Activated CD8-positive, alpha-beta memory T cell treated with anti-CD3 and anti-CD28 coated beads, Interleukin-2, amount 50 U/mL, for 4 hours (primary cell): ENCODE measurements around the gene DDIT4.
A peak's percentile ranks its signal among the peaks of the same experiment; 100 is the strongest.
"Not testable (repeated sequence)": the region's sequence is repeated elsewhere in the genome, so short reads cannot be mapped to it uniquely, and the experiment has no call there.

Experiments
- DNase-seq: peaks from one replicate; pipeline ENCODE4 v3.0.0-alpha.2; 2020

Gene DDIT4

GRCh38 chr10:72267819-72268399 lies 5.8 kb upstream of the DDIT4 start:
- no peak for DNase-seq

DNA sequence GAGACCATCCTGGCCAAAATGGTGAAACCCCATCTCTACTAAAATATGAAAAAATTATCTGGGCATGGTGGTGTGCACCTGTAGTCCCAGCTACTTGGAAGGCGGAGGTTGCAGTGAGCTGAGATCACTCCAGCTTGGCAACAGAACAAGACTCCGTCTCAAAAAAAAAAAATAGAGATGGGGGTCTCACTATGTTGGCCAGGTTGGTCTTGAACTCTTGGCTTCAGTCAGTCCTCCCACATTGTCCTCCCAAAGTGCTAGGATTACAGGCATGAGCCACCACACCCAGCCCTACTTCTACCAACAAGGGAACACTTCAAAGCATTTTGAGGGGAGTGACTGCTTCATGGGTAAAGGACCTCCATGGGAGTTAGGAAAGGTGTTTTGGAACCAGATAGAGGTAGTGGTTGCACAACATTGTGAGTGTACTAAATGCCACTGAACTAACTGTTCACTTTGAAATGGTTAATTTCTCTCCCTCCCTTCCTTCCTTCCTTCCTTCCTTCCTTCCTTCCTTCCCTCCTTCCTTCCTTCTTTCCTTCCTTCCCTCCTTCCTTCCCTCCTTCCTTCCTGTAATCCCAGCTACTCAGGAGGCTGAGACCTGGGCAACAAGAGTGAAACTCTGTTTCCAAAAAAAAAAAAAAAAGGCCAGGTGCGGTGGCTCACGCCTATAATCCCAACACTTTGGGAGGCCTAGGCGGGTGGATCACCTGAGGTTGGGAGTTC lies 5.1 kb upstream of the DDIT4 start:
- DNase-seq: not testable (repeated sequence)

- no peak for DNase-seq
Observed at GRCh38 chr10:72270607-72271281, 3.0 kb upstream of the DDIT4 start.

GRCh38 chr10:72272689-72273409 lies 875 bp upstream of the DDIT4 start:
- no peak for DNase-seq

DNA sequence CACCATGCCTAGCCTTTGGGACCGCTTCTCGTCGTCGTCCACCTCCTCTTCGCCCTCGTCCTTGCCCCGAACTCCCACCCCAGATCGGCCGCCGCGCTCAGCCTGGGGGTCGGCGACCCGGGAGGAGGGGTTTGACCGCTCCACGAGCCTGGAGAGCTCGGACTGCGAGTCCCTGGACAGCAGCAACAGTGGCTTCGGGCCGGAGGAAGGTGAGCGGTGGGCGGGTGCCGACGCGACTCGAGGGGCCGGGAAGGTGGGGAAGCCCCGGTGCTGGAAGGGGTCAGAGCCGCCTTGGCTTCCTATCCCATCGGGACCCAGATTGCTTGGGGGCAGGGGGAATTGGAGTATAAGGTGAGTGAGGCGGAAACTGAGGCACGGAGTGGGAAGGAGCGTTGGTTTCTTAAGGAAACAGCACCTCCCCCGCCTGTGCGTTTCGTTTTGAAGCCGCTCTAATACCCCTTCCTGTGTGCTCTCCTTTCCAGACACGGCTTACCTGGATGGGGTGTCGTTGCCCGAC lies 547 bp downstream of the DDIT4 start:
- no peak for DNase-seq

- DNase-seq: peak; percentile 77
Observed at GRCh38 chr10:72274730-72275350, 1.1 kb downstream of the DDIT4 start.

- DNase-seq: no peak
Observed at GRCh38 chr10:72275351-72276012, 1.8 kb downstream of the DDIT4 start.

DNA sequence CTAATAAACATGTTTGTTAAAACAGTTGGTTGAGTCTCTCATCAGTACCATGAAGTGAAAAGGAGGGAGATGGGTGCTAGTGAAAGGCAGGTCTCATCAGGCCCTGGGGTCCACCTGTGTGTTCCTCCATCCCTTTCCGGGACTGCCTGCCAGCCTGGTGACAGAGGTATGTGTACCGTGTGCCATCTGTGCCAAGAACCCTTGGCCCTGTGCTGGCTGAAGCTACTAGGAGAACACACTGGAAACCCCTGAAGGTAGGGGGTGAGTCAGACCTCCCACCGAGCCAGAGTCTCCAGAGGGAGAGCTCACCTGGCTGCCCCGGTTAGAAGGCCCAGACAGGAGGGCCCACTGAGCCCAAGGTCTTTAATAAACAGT lies 2.3 kb downstream of the DDIT4 start:
- peak; percentile 58 for DNase-seq

- no peak for DNase-seq
Observed at GRCh38 chr10:72276421-72277339, 3.0 kb downstream of the DDIT4 start.

DNA sequence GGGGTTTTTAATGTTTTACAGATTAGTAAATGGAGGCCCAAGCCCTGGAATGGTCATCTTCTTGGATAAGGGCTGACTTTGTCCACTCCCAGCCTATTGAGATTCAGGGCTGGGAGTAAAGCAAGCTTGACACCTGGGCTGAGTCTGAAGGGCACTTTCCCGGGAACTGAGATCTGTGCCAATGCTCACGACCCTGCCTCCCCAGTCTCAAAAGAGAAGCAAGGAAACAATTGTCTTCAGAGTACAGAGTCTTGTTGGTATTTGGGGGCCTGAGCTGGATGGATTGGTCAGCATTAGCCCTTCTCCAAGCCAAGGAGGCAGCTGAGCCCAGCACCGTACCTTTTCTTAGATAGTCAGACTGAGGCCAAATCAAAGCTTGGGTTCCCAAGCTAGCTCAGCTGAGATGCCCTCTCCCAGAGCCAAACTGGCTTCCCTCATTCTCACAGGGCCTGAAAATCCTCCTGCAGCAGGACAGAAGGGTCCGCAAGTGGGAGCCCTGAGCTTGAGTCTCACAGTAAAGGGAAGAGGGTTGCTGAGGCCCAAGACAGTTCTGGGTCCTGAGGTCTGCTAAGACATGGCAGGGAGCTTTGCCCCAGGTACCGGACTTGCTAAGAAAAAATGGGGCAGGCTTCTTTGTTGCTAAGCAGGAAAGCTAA lies 3.7 kb downstream of the DDIT4 start:
- DNase-seq: no peak

GRCh38 chr10:72277996-72278667 lies 4.4 kb downstream of the DDIT4 start:
- DNase-seq: no peak

DNA sequence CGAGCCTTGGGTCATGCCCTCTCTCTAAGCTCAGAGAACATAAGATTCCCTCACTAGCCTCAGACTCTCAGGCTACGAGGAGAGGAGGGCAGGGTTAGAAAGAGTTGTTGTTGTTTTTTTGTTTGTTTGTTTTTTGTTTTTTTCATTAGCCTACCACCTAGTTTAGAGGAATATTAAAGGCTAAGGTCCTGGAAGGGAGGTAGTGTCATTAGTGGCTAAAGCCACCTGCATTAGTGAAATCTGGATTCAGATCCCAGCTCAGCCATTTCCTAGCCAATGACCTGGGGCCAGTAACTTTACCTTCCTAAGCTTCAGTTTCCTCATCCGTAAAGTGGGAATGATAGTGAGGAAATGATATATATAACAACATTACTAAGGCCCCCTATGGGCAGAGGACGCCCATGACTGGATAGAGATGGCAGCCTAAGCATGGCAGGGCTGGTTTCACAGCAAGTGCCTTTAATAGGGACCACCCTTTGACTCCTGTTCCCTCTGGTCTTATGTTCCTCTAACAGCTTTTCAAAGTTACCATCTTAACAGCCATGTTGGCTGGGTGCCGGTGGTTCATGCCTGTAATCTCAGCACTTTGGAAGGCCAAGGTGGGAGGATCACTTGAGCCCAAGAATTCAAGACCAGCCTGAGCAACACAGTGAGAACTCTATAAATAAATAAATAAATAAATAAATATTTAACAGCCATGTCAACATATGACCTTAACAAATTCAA lies 5.1 kb downstream of the DDIT4 start:
- DNase-seq: no peak

GRCh38 chr10:72279587-72279986 lies 5.9 kb downstream of the DDIT4 start:
- not testable (repeated sequence) for DNase-seq

- no peak for DNase-seq
Observed at GRCh38 chr10:72283131-72283530, 9.4 kb downstream of the DDIT4 start.

GRCh38 chr10:72285972-72286521 lies 12.3 kb downstream of the DDIT4 start:
- DNase-seq: no peak

- DNase-seq: no peak
Observed at GRCh38 chr10:72291019-72291532, 17.4 kb downstream of the DDIT4 start.

DNA sequence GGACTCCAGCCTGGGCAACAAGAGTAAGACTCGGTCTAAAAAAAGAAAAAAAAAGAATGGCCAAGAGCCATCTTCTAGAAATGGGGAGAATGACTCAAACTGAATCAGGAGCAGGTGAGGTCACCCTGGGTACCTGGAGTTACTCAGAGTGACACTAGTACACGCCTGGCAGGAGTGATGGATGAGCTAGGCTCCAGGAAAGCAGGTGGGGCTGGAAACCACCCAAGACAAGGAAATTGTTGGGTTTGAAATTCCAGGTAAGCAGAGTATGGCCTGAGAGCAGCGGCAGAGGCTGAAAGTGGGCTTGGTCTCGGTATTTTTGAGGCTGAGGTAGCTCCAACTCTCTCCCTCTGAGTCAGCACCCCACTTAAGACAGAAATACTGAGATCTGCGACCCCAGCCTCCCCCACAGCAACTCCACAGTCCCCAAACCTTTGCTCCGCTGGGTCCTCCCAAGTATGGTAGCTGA lies 18.5 kb downstream of the DDIT4 start:
- DNase-seq: peak; percentile 40

DNA sequence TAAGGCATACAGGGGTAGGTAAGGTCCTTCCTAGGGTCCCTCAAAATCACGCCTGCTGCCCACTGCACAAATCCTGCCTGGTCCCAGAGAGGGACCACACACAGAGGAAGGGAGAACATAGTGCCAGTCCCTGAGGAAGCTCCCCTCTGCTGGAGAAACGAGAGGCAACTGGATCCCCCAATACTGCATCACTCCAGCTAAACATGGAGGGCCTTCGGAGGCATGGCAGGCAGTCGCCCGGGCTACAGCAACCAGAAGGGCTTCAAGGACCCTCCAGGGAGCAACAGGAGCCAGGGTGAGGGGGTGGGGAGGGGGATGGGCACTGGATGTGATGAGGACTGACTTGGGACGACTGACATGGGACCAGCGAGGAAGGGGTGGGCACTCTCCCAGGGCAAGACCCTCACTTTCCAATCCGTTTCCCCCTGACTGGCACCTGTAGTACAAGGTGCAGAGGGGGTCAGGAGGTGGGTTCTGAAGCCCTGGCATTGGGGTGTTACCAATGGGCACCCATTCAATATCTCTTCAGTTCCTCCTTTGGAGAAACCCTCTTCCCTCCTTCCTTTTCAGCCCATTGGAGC lies 21.7 kb downstream of the DDIT4 start:
- no peak for DNase-seq
